Calu3 (cell line): Measurements from ENCODE around the gene RASSF7. TPM values are rescaled to one million over a fixed set of nuclear protein-coding genes. Genes with fewer than 3 reads are reported as not detected.

Experiments used
- BruUV-seq: library from RNA; stranded (reverse); fragments of 400-500 nt; replicated peaks from 2 replicates; lab custom pipeline; 2021; lab: Mats Ljungman, UMichigan
- CTCF ChIA-PET: fragments of 300-600 bp; sonication (Branson Sonifier 250); formaldehyde crosslinking; loops from one replicate; lab custom pipeline; 2022; ENCODE audit warnings: antibody characterized with exemption; lab: Charles Lee
- DNase-seq: peaks from one replicate; pipeline ENCODE4 v3.0.0; 2022
- H3K27ac Mint-ChIP-seq: one replicate; pipeline ENCODE4 v1.8.0; 2022; ENCODE audit warnings: mixed read lengths; ENCODE audit not compliant: unreplicated experiment
- H3K27me3 Mint-ChIP-seq: one replicate; pipeline ENCODE4 v1.8.0; 2022; ENCODE audit warnings: mixed read lengths; ENCODE audit not compliant: unreplicated experiment
- H3K36me3 Mint-ChIP-seq: one replicate; pipeline ENCODE4 v1.8.0; 2022; ENCODE audit warnings: mild to moderate bottlenecking, moderate library complexity, mixed read lengths; ENCODE audit not compliant: insufficient read depth, unreplicated experiment
- H3K4me1 Mint-ChIP-seq: one replicate; pipeline ENCODE4 v1.8.0; 2022; ENCODE audit warnings: mild to moderate bottlenecking, low read depth, mixed read lengths; ENCODE audit not compliant: unreplicated experiment
- H3K4me3 Mint-ChIP-seq: one replicate; pipeline ENCODE4 v1.8.0; 2022; ENCODE audit warnings: mild to moderate bottlenecking, low read depth, moderate library complexity, mixed read lengths; ENCODE audit not compliant: unreplicated experiment
- H3K9me3 Mint-ChIP-seq: one replicate; pipeline ENCODE4 v1.8.0; 2022; ENCODE audit warnings: low read depth, mixed read lengths; ENCODE audit not compliant: unreplicated experiment
- intact Hi-C: fragments of 100-400 bp; cut with micrococcal nuclease; formaldehyde crosslinking; loops from one replicate; pipeline ENCODE4 v1.10.0; 2022; ENCODE audit not compliant: unreplicated experiment
- total RNA-seq: library from RNA; stranded (reverse); gene quantifications from 2 replicates; pipeline ENCODE4 v1.2.3, GENCODE V29; 2022
- TF ChIP-seq, protein P1 (sequence below): fragments of 200-600 bp; IDR thresholded peaks from one replicate; pipeline ENCODE4 v1.8.0; 2022; ENCODE audit warnings: antibody characterized with exemption; ENCODE audit not compliant: unreplicated experiment

Gene RASSF7
- total RNA-seq, 1 experiment from 2014 or later = 93.3 TPM

DNA sequence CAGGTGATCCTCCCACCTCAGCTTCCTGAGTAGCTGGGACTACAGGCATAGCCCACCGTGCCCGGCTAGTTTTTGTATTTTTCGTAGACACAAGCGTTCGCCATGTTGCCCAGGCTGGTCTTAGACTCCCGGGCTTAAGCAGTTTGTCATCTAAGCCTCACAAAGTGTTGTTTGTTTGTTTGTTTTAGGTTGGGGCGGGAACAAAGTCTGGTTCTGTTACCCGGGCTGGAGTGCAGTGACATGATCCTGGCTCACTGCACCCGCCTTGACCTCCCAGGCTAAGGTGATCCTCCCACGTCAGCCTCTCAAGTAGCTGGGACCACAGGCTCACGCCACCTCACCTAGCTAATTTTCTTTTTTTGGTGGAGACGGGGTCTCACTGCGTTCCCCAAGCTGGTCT lies 42.4 kb downstream of the RASSF7 start:
- Mint-ChIP-seq H3K27me3 (no peaks in the 10 kb centered on the region), H3K9me3 (no peaks in the 10 kb centered on the region), H3K27ac (no peak overlapping the region), H3K36me3 (peaks cover 75% of the 10 kb centered on the region), H3K4me3 (no peak overlapping the region), H3K4me1 (no peaks in the 10 kb centered on the region)
- no peak for DNase-seq
- CTCF ChIA-PET = no interaction called here
- BruUV-seq = no TSS peak
- intact Hi-C loops = no loop called here
- TF ChIP-seq, protein P1, sequence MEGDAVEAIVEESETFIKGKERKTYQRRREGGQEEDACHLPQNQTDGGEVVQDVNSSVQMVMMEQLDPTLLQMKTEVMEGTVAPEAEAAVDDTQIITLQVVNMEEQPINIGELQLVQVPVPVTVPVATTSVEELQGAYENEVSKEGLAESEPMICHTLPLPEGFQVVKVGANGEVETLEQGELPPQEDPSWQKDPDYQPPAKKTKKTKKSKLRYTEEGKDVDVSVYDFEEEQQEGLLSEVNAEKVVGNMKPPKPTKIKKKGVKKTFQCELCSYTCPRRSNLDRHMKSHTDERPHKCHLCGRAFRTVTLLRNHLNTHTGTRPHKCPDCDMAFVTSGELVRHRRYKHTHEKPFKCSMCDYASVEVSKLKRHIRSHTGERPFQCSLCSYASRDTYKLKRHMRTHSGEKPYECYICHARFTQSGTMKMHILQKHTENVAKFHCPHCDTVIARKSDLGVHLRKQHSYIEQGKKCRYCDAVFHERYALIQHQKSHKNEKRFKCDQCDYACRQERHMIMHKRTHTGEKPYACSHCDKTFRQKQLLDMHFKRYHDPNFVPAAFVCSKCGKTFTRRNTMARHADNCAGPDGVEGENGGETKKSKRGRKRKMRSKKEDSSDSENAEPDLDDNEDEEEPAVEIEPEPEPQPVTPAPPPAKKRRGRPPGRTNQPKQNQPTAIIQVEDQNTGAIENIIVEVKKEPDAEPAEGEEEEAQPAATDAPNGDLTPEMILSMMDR = no peak

- DNase-seq = no peak
- no peaks in the 10 kb centered on the region for H3K27me3 Mint-ChIP-seq
- TF ChIP-seq, protein P1 = no peak
- no peaks in the 10 kb centered on the region for H3K9me3 Mint-ChIP-seq
- H3K4me3 Mint-ChIP-seq = no peak overlapping the region
- H3K27ac Mint-ChIP-seq = no peak overlapping the region
- intact Hi-C loops = no loop called here
- H3K4me1 Mint-ChIP-seq = no peaks in the 10 kb centered on the region
- H3K36me3 Mint-ChIP-seq = peaks cover 77% of the 10 kb centered on the region
- CTCF ChIA-PET = interaction anchor here (0.9 kb wide), 1 partner anchor 10 kb away, joined by 4 read pairs; the partner anchor contains the start of gene IRF7
- no TSS peak for BruUV-seq
Measured at GRCh38 chr11:605286-606129, 44.7 kb downstream of the RASSF7 start.

- intact Hi-C loops = no loop called here
- CTCF ChIA-PET = no interaction called here
- TF ChIP-seq, protein P1 = no peak
- Mint-ChIP-seq H3K27ac (no peak overlapping the region), H3K4me3 (no peak overlapping the region), H3K9me3 (no peaks in the 10 kb centered on the region), H3K4me1 (no peaks in the 10 kb centered on the region), H3K36me3 (peaks cover 77% of the 10 kb centered on the region), H3K27me3 (no peaks in the 10 kb centered on the region)
- BruUV-seq = no TSS peak
- DNase-seq = no peak
Measured at GRCh38 chr11:606245-606644, 45.5 kb downstream of the RASSF7 start.

- no peaks in the 10 kb centered on the region for H3K27me3 Mint-ChIP-seq
- no peak overlapping the region for H3K4me3 Mint-ChIP-seq
- DNase-seq = no peak
- CTCF ChIA-PET = no interaction called here
- intact Hi-C loops = no loop called here
- H3K4me1 Mint-ChIP-seq = no peaks in the 10 kb centered on the region
- BruUV-seq = no TSS peak
- no peak overlapping the region for H3K27ac Mint-ChIP-seq
- H3K36me3 Mint-ChIP-seq = peaks cover 77% of the 10 kb centered on the region
- H3K9me3 Mint-ChIP-seq = no peaks in the 10 kb centered on the region
- TF ChIP-seq, protein P1 = no peak
Measured at GRCh38 chr11:607020-607780, 46.4 kb downstream of the RASSF7 start.
